ENCODE measurements around the gene AKAP7.

The AKAP7 gene

GRCh38 chr6:131134980-131135243, 355 bp upstream of the AKAP7 start:
- DNase-seq: no peak

GRCh38 chr6:131136021-131136786, 937 bp downstream of the AKAP7 start:
- no peak for DNase-seq

GRCh38 chr6:131139599-131139998, 4.3 kb downstream of the AKAP7 start:
- DNase-seq: no peak

- DNase-seq: no peak
These were observed 8.1 kb downstream of the AKAP7 start for GRCh38 chr6:131143319-131143718.

GRCh38 chr6:131146865-131147264, 11.6 kb downstream of the AKAP7 start:
- DNase-seq: no peak

GRCh38 chr6:131156411-131156810, 21.1 kb downstream of the AKAP7 start:
- no peak for DNase-seq

GRCh38 chr6:131159578-131159977, 24.3 kb downstream of the AKAP7 start:
- no peak for DNase-seq

- no peak for DNase-seq
These were observed 25.0 kb downstream of the AKAP7 start for GRCh38 chr6:131160254-131160758.

- no peak for DNase-seq
These were observed 26.7 kb downstream of the AKAP7 start for GRCh38 chr6:131161987-131162386.

GRCh38 chr6:131163886-131164285, 28.6 kb downstream of the AKAP7 start:
- DNase-seq: no peak

GRCh38 chr6:131164506-131164905, 29.2 kb downstream of the AKAP7 start:
- DNase-seq: no peak

- DNase-seq: peak; percentile 11
These were observed 32.5 kb downstream of the AKAP7 start for GRCh38 chr6:131167773-131168172.

GRCh38 chr6:131169613-131170012, 34.3 kb downstream of the AKAP7 start:
- no peak for DNase-seq

- no peak for DNase-seq
These were observed 37.0 kb downstream of the AKAP7 start for GRCh38 chr6:131172222-131172621.

GRCh38 chr6:131173680-131174079, 38.4 kb downstream of the AKAP7 start:
- no peak for DNase-seq

- no peak for DNase-seq
These were observed 40.3 kb downstream of the AKAP7 start for GRCh38 chr6:131175564-131175963.

GRCh38 chr6:131177996-131178395, 42.7 kb downstream of the AKAP7 start:
- DNase-seq: no peak

- DNase-seq: peak; percentile 30
These were observed 47.7 kb downstream of the AKAP7 start for GRCh38 chr6:131182991-131183425.

GRCh38 chr6:131183427-131184095, 48.3 kb downstream of the AKAP7 start:
- no peak for DNase-seq

- DNase-seq: no peak
These were observed 56.3 kb downstream of the AKAP7 start for GRCh38 chr6:131191590-131191989.

GRCh38 chr6:131197716-131198115, 62.4 kb downstream of the AKAP7 start:
- DNase-seq: no peak

GRCh38 chr6:131199568-131200272, 64.5 kb downstream of the AKAP7 start:
- peak; percentile 58 for DNase-seq

- DNase-seq: no peak
These were observed 70.4 kb downstream of the AKAP7 start for GRCh38 chr6:131205481-131206244.

Data from NCI-H1105 treated with DMSO at 0.1 percent for 48 hours (cell line).